Prostate gland (tissue), 2 donors: Measurements from ENCODE around the gene SLIT1.

Experiments used
- CTCF ChIP-seq, 4 experiments: fragments of 200-600 bp in 2 of 4; fragments of 450-650 bp in 2 of 4; sonication (generic) in 2 of 4; IDR thresholded peaks; 1 replicate in 3 of 4; 2 replicates in 1 of 4; pipeline ENCODE4 v1.5.1; 2016 to 2019; ENCODE audit warnings: antibody characterized with exemption in 4 of 4, mild to moderate bottlenecking in 2 of 4, moderate library complexity in 2 of 4
- POLR2A ChIP-seq: fragments of 450-650 bp; IDR thresholded peaks from one replicate; pipeline ENCODE4 v1.6.1; 2016; ENCODE audit warnings: antibody characterized with exemption, mild to moderate bottlenecking
- POLR2AphosphoS5 ChIP-seq: sonication (generic); formaldehyde crosslinking; IDR thresholded peaks from one replicate; pipeline ENCODE4 v1.6.1; 2017; ENCODE audit warnings: antibody characterized with exemption

- no peak for TF ChIP-seq POLR2A
- no peak for TF ChIP-seq CTCF (IDR thresholded peaks at IDR 0.05)
- no peak for TF ChIP-seq POLR2AphosphoS5
These were observed 136.9 kb downstream of the SLIT1 start for GRCh38 chr10:97048649-97049427.
